DMS79 (cell line): ENCODE measurements around the gene TASP1.

ENCODE experiments used
- DNase-seq: peaks from one replicate; lab custom pipeline; 2025; lab: John Stamatoyannopoulos, UW

Gene TASP1

DNA sequence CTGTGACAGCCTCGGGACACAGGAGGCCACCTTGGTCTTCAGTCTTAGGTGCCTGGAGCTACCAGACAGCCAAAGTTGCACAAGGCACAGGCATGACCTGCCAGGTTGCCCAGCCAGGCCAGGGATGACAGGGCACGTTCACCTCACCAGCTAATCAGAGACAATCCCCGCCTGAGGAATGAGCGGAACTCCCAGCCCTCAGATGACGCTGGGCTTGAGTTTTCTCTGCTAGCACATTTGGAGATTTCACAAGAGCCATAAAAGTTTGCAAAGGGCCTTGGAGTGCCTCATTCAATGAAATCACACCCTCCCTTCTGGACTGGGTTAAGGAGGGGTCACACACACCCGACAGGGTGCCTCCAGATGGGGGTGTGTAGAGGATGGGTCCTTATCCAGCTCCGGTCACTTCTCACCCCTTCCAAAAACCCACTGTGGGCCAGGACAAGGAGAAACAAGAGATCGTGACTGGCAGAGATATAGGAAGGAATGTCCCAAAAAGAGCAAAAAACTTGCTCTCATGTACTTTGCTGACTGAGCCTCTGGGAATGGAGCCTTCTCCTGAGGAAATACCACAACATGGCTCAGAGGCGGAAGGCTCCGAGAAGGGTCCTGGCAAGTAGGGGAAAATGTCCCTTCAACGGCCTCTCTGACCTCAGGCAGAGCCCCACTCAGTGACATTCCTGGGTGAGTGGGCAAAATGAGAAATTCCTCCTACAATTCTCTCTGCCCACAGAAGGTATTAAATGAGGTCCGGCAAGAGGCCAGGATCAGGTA, 296.1 kb downstream of the TASP1 start:
- no peak for DNase-seq

GRCh38 chr20:13341737-13342393, 296.9 kb downstream of the TASP1 start:
- DNase-seq = no peak

- no peak for DNase-seq
Measured at GRCh38 chr20:13340088-13340487, 298.6 kb downstream of the TASP1 start.
